Nephron progenitor cell (in vitro differentiated cells): ENCODE data around the gene RAN.
A peak's percentile ranks its signal among the peaks of the same experiment; 100 is the strongest.

Source experiments
- DNase-seq: peaks from one replicate; pipeline ENCODE4 v3.0.0; 2021
- H3K27ac Mint-ChIP-seq: 2 replicates; pipeline ENCODE4 v1.8.0; 2021; ENCODE audit warnings: mild to moderate bottlenecking, moderate library complexity, mixed read lengths
- H3K27me3 Mint-ChIP-seq: 2 replicates; pipeline ENCODE4 v1.8.0; 2021; ENCODE audit warnings: mild to moderate bottlenecking, low read depth, mixed read lengths; ENCODE audit not compliant: poor library complexity
- H3K36me3 Mint-ChIP-seq: 2 replicates; pipeline ENCODE4 v1.8.0; 2021; ENCODE audit warnings: low read depth, mixed read lengths
- H3K4me1 Mint-ChIP-seq: 2 replicates; pipeline ENCODE4 v1.8.0; 2021; ENCODE audit warnings: mixed read lengths
- H3K4me3 Mint-ChIP-seq: 2 replicates; pipeline ENCODE4 v1.8.0; 2021; ENCODE audit warnings: mild to moderate bottlenecking, moderate library complexity, mixed read lengths
- H3K9me3 Mint-ChIP-seq: 2 replicates; pipeline ENCODE4 v1.8.0; 2021; ENCODE audit warnings: mild to moderate bottlenecking, moderate library complexity, mixed read lengths
- TF ChIP-seq, protein P1 (sequence below): fragments of 200-600 bp; sonication (generic); IDR thresholded peaks from 2 replicates; pipeline ENCODE4 v1.5.0; 2021; ENCODE audit warnings: antibody characterized with exemption

The RAN gene

DNA sequence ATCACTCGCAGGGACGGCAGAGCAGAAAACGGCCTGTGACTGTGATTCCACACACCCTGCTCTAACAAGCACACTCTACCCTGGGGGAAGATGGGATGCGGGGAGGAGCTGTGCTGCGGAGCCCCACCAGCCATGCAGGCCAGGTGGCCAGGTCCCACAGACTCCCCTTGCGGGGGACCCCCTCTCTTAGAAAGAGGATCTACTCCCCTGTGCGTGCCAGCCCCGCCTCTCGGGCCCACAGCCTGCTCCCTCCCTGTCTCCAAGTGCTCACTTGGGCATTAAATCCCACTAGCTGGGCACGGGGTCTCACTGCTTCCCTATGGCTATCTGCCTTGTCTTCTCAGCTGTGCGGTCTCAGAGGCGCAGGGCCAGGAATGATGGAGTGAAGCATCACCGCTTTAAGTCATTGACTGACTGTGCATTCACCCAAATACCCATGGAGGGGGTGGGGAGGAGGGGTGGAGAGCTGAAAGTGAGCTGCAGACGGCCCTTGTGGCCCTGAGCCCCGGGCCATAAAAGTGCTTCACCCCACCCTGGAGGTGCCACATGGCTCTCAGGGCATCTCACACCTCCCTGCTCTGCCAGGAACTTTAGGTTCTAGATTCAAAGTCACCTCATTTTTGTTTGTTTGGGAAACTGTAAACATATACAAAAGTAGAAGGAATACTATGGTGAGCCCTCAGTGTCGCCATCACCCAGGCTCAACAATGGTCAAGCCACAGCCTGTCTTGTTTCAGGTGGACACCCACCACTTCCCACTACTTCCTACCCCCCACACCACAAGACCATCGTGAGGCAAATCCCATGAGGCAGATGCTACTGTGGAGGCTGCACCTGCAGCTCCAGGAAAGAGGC is 42.2 kb upstream of the RAN start:
- H3K9me3 Mint-ChIP-seq: no peaks in the 10 kb centered on the region
- H3K27ac Mint-ChIP-seq: no peak overlapping the region
- no peak for DNase-seq
- TF ChIP-seq, protein P1, sequence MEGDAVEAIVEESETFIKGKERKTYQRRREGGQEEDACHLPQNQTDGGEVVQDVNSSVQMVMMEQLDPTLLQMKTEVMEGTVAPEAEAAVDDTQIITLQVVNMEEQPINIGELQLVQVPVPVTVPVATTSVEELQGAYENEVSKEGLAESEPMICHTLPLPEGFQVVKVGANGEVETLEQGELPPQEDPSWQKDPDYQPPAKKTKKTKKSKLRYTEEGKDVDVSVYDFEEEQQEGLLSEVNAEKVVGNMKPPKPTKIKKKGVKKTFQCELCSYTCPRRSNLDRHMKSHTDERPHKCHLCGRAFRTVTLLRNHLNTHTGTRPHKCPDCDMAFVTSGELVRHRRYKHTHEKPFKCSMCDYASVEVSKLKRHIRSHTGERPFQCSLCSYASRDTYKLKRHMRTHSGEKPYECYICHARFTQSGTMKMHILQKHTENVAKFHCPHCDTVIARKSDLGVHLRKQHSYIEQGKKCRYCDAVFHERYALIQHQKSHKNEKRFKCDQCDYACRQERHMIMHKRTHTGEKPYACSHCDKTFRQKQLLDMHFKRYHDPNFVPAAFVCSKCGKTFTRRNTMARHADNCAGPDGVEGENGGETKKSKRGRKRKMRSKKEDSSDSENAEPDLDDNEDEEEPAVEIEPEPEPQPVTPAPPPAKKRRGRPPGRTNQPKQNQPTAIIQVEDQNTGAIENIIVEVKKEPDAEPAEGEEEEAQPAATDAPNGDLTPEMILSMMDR: no peak
- H3K4me3 Mint-ChIP-seq: no peak overlapping the region
- peaks cover 54% of the 10 kb centered on the region for H3K4me1 Mint-ChIP-seq
- peaks cover 3% of the 10 kb centered on the region for H3K27me3 Mint-ChIP-seq
- peaks cover 5% of the 10 kb centered on the region for H3K36me3 Mint-ChIP-seq

DNA sequence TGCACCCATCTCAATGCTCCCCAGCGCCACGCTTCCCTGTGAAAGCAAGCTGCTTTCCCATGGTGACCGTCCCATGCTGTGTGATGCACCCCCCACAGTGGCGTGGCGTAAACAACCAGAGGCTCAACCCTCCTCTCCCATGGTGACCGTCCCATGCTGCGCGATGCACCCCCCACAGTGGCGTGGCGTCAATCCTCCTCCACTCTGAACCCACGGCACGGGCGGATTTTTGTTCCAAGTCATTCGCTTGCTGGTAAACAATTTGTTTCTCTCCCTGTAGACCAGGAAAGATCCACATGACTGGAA is 41.7 kb upstream of the RAN start:
- Mint-ChIP-seq H3K4me1 (peaks cover 59% of the 10 kb centered on the region), H3K27me3 (peaks cover 3% of the 10 kb centered on the region), H3K36me3 (peaks cover 5% of the 10 kb centered on the region), H3K9me3 (no peaks in the 10 kb centered on the region), H3K27ac (peak overlapping the region; percentile 20), H3K4me3 (no peak overlapping the region)
- TF ChIP-seq, protein P1: no peak
- DNase-seq: no peak

DNA sequence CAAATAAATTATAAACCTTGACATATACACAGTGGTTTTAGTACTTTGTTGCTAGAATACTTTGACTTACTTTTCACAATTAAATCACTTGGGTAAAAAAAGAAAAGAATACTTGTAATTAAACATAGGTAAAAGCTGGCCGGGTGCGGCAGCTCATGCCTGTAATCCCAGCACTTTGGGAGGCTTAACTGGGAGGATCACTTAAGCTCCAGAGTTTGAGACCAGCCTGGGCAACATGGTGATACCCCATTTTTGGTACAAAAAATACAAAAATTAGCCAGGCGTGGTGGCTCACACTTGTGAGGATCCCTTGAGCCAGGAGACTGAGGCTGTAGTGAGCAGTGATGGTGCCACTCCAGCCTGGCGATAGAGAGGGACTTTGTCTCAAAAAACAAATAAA is 40.6 kb upstream of the RAN start:
- H3K9me3 Mint-ChIP-seq: no peaks in the 10 kb centered on the region
- H3K4me3 Mint-ChIP-seq: no peak overlapping the region
- H3K27ac Mint-ChIP-seq: no peak overlapping the region
- peaks cover 5% of the 10 kb centered on the region for H3K36me3 Mint-ChIP-seq
- peaks cover 68% of the 10 kb centered on the region for H3K4me1 Mint-ChIP-seq
- TF ChIP-seq, protein P1: no peak
- peaks cover 3% of the 10 kb centered on the region for H3K27me3 Mint-ChIP-seq
- DNase-seq: no peak

DNA sequence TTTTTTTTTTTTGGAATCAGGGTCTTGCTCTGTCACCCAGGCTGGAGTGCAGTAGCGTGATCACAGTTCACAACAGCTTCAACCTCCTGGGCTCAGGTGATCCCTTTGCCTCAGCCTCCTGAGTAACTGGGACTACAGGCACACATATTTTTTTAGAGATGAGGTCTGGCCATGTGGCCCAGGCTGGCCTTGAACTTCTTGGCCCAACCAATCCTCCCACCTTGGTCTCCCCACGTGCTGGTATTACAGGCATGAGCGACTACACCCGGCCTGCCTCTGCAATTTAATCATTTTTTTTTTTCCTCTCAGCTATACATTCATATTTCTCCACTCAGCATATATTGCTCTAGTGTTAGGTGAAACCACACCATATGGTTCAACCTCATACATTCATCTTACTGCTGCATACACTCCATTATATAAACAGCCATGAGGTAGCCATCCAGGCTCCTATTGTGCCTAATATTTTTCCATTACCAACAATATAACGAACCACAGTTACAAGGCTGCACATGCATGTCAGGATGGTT is 39.9 kb upstream of the RAN start:
- no peak overlapping the region for H3K4me3 Mint-ChIP-seq
- H3K9me3 Mint-ChIP-seq: no peaks in the 10 kb centered on the region
- H3K36me3 Mint-ChIP-seq: peaks cover 5% of the 10 kb centered on the region
- TF ChIP-seq, protein P1: no peak
- peaks cover 75% of the 10 kb centered on the region for H3K4me1 Mint-ChIP-seq
- H3K27ac Mint-ChIP-seq: no peak overlapping the region
- peaks cover 3% of the 10 kb centered on the region for H3K27me3 Mint-ChIP-seq
- DNase-seq: no peak

DNA sequence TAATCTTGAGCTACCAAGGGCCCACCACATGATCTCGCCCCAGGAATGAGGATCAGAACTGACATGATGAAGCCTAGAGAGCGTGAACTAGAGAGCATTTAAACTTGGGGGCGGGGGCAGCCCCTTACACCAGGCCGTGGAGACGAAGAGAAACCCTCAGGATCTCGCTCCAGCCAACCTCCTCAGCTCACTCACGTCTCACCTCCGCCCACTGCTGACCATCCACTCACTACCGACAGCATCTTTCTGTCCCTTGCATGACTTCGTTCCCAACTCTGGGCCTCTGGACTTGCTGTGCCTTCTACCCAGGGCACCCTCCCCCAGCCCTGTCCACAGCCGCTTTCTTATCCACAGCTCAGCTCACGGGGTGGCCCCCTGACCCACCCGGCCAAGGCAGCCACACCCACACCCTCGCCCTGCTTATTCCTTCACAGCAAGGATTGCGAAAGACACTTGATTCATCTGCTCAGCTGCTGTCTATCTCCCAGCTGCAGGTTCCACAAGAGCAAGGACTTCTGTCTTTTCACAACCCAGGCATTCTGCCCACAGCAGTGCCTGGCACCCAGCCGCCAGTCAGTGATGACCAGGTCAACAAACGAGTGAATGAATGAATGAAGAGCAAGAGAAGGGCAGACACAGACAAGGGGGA is 39.2 kb upstream of the RAN start:
- peaks cover 2% of the 10 kb centered on the region for H3K27me3 Mint-ChIP-seq
- TF ChIP-seq, protein P1: no peak
- no peak overlapping the region for H3K27ac Mint-ChIP-seq
- H3K4me3 Mint-ChIP-seq: no peak overlapping the region
- peaks cover 75% of the 10 kb centered on the region for H3K4me1 Mint-ChIP-seq
- no peaks in the 10 kb centered on the region for H3K9me3 Mint-ChIP-seq
- H3K36me3 Mint-ChIP-seq: no peaks in the 10 kb centered on the region
- no peak for DNase-seq
